Endothelial cell of umbilical vein (primary cell): Measurements from ENCODE around the gene SIAE. TPM values are rescaled to one million over a fixed set of nuclear protein-coding genes. Genes with fewer than 3 reads are reported as not detected.

Experiments used
- BruUV-seq: library from RNA; stranded (reverse); fragments of 400-500 nt; replicated peaks from 2 replicates; lab custom pipeline; 2021; lab: Mats Ljungman, UMichigan
- CTCF ChIA-PET: fragments of 300-600, 350-600 bp; sonication (Branson Sonifier 250); formaldehyde crosslinking; loops from one replicate; lab custom pipeline; 2021; ENCODE audit warnings: antibody characterized with exemption, inconsistent platforms; lab: Charles Lee
- POLR2A ChIA-PET: fragments of 300-600, 350-600 bp; sonication (Branson Sonifier 250); formaldehyde crosslinking; loops from one replicate; lab custom pipeline; 2021; ENCODE audit warnings: antibody characterized with exemption, inconsistent platforms; lab: Charles Lee
- DNase-seq: peaks from one replicate; pipeline ENCODE4 v3.0.0-alpha.2; 2011; ENCODE audit warnings: low read depth, low spot score
- FAIRE-seq: peaks from 2 replicates; lab custom pipeline; 2011; peaks lifted over from hg19 to GRCh38; lab: Jason Lieb, UNC
- H2AFZ ChIP-seq: 2 replicates; pipeline ENCODE4 v1.6.0; 2012; ENCODE audit warnings: low read depth, low read length, control low read depth, inconsistent platforms
- H3K27ac ChIP-seq: 2 replicates; pipeline ENCODE4 v1.5.1; 2011; ENCODE audit warnings: low read depth, mild to moderate bottlenecking, control low read depth, low read length, moderate library complexity; ENCODE audit not compliant: insufficient read depth
- H3K27me3 ChIP-seq, 2 experiments: 2 replicates each; pipeline versions ENCODE4 v1.6.0 to v1.6.1; 2011; ENCODE audit warnings: low read length in 2 of 2, mixed read lengths in 1 of 2; ENCODE audit not compliant: control insufficient read depth in 2 of 2, insufficient read depth in 2 of 2
- H3K36me3 ChIP-seq, 2 experiments: 2 replicates in 1 of 2; 3 replicates in 1 of 2; pipeline ENCODE4 v1.5.1; 2011; ENCODE audit warnings: low read length in 2 of 2, mild to moderate bottlenecking in 1 of 2, moderate library complexity in 1 of 2; ENCODE audit not compliant: control insufficient read depth in 2 of 2, insufficient read depth in 2 of 2; ENCODE audit errors: extremely low read depth in 1 of 2
- H3K4me1 ChIP-seq: 3 replicates; pipeline ENCODE4 v1.5.1; 2011; ENCODE audit warnings: mild to moderate bottlenecking, low read length; ENCODE audit not compliant: control insufficient read depth, insufficient read depth; ENCODE audit errors: extremely low read depth
- H3K4me2 ChIP-seq: 2 replicates; pipeline ENCODE4 v1.6.1; 2011; ENCODE audit warnings: low read length, control low read depth, mixed read lengths; ENCODE audit not compliant: insufficient read depth
- H3K4me3 ChIP-seq, 3 experiments: fragments of 200-600 bp in 1 of 3; sonication (generic), shearing (Covaris generic) in 1 of 3; replicated peaks in 1 of 3; 2 replicates each; pipeline ENCODE4 v1.5.1; 2011 to 2016; ENCODE audit warnings: control low read depth in 3 of 3, low read length in 3 of 3, mild to moderate bottlenecking in 2 of 3, inconsistent platforms in 1 of 3, low read depth in 1 of 3, moderate library complexity in 1 of 3; ENCODE audit not compliant: insufficient read depth in 1 of 3
- H3K79me2 ChIP-seq: 2 replicates; pipeline ENCODE4 v1.6.0; 2012; ENCODE audit warnings: low read length, inconsistent platforms; ENCODE audit not compliant: control insufficient read depth, insufficient read depth
- H3K9ac ChIP-seq: replicated peaks from 2 replicates; pipeline ENCODE3; 2011; ENCODE audit warnings: low read length, control low read depth; ENCODE audit not compliant: insufficient read depth; ENCODE audit errors: extremely low read depth
- H3K9me1 ChIP-seq: replicated peaks from 3 replicates; pipeline ENCODE4 v1.6.0; 2011; ENCODE audit warnings: mild to moderate bottlenecking, low read length; ENCODE audit not compliant: control insufficient read depth, insufficient read depth; ENCODE audit errors: extremely low read depth
- H3K9me3 ChIP-seq: replicated peaks from 2 replicates; pipeline ENCODE4 v1.5.1; 2012; ENCODE audit warnings: low read length, inconsistent platforms; ENCODE audit not compliant: control insufficient read depth, insufficient read depth
- H4K20me1 ChIP-seq: replicated peaks from 2 replicates; pipeline ENCODE3; 2011; ENCODE audit warnings: mild to moderate bottlenecking, low read length; ENCODE audit not compliant: control insufficient read depth, insufficient read depth; ENCODE audit errors: extremely low read depth
- CTCF ChIP-seq, 2 donors: IDR thresholded peaks; 1 replicate in 1 of 2; 2 replicates in 1 of 2; pipeline ENCODE4 v1.5.1; 2011; ENCODE audit warnings: low read length in 2 of 2, mild to moderate bottlenecking in 2 of 2, moderate library complexity in 2 of 2, control low read depth in 1 of 2, inconsistent platforms in 1 of 2, low read depth in 1 of 2; ENCODE audit not compliant: insufficient read depth in 1 of 2; ENCODE audit errors: extremely low read depth in 1 of 2
- EZH2 ChIP-seq: IDR thresholded peaks from 2 replicates; pipeline ENCODE4 v1.6.1; 2012; ENCODE audit warnings: borderline replicate concordance, low read depth, mild to moderate bottlenecking, moderate library complexity, low read length, inconsistent platforms; ENCODE audit not compliant: severe bottlenecking
- FOS ChIP-seq: IDR thresholded peaks from 2 replicates; pipeline ENCODE4 v1.6.1; 2011; ENCODE audit warnings: mild to moderate bottlenecking, low read length, moderate library complexity, borderline replicate concordance; ENCODE audit not compliant: insufficient read depth
- GATA2 ChIP-seq: IDR thresholded peaks from 2 replicates; pipeline ENCODE4 v1.7.0; 2011; ENCODE audit warnings: low read depth, mild to moderate bottlenecking, moderate library complexity, mixed read lengths, low read length; ENCODE audit not compliant: insufficient read length, insufficient read depth
- JUN ChIP-seq: IDR thresholded peaks from 2 replicates; pipeline ENCODE4 v1.6.1; 2011; ENCODE audit warnings: borderline replicate concordance, low read depth; ENCODE audit not compliant: insufficient read length, insufficient read depth
- MAX ChIP-seq: IDR thresholded peaks from 2 replicates; pipeline ENCODE4 v1.6.1; 2011; ENCODE audit not compliant: insufficient read depth, insufficient read length
- MYC ChIP-seq: IDR thresholded peaks from one replicate; pipeline ENCODE4 v1.6.1; 2011; ENCODE audit warnings: mild to moderate bottlenecking, low read depth, low read length
- POLR2A ChIP-seq: IDR thresholded peaks from 2 replicates; pipeline ENCODE4 v1.6.1; 2012; ENCODE audit warnings: low read depth, mild to moderate bottlenecking, control low read depth, low read length
- POLR2AphosphoS5 ChIP-seq: IDR thresholded peaks from 2 replicates; pipeline ENCODE4 v1.6.1; 2012; ENCODE audit warnings: low read depth, mild to moderate bottlenecking, control low read depth, low read length, moderate library complexity; ENCODE audit not compliant: insufficient read depth
- dilution Hi-C: fragments of 300-500 bp; cut with MboI; formaldehyde crosslinking; loops from one replicate; pipeline ENCODE4 v1.15.0; 2019; ENCODE audit warnings: low sequenced_read_pairs; ENCODE audit not compliant: extremely low pct_ligation_motif_present
- intact Hi-C: fragments of 100-400 bp; cut with micrococcal nuclease; formaldehyde crosslinking; loops from one replicate; pipeline ENCODE4 v1.10.0; 2022
- polyA plus RNA-seq, 4 experiments: library from polyadenylated mRNA; depleted of rRNA in 3 of 4; stranded (reverse) in 3 of 4; unstranded in 1 of 4; fragments of >200 nt; gene quantifications; 2 replicates each; pipeline versions ENCODE4 v1.2.1 to v1.2.3, GENCODE V29; 2011 to 2012; ENCODE audit warnings: missing spikeins in 1 of 4
- total RNA-seq: library from RNA; stranded (reverse); gene quantifications from 2 replicates; pipeline ENCODE4 v1.2.3, GENCODE V29; 2021

The SIAE gene
- total and polyA plus RNA-seq, 2 donors (not counting 3 experiments of a cell fraction or from before 2014, with no cell fraction given) = 16.9 to 23.9 TPM

GRCh38 chr11:124716591-124716990 lies 43.1 kb upstream of the SIAE start:
- ChIA-PET POLR2A (interaction anchor here (1.3 kb wide), 1 partner anchor 30 kb away, joined by 9 read pairs; no protein-coding TSS in a partner anchor), CTCF (interaction anchor here (1.0 to 2.5 kb wide), 4 partner anchors 23 to 309 kb away, joined by 3 to 24 read pairs (median 12); partner anchors contain the start of gene NRGN)
- Histone ChIP-seq H3K27me3 (no peaks in the 10 kb centered on the region), H3K9me1 (no peaks in the 10 kb centered on the region), H3K4me1 (peaks cover 24% of the 10 kb centered on the region), H3K79me2 (no peaks in the 10 kb centered on the region), H3K4me2 (no peak overlapping the region), H3K36me3 (no peaks in the 10 kb centered on the region), H3K9me3 (no peaks in the 10 kb centered on the region), H3K9ac (no peak overlapping the region), H2AFZ (no peak overlapping the region), H3K4me3 (no peak overlapping the region), H3K27ac (no peak overlapping the region), H4K20me1 (no peaks in the 10 kb centered on the region)
- peak; percentile 55 for FAIRE-seq
- dilution Hi-C loops = no loop called here
- peak; percentile 9 for DNase-seq
- no peak for TF ChIP-seq POLR2A
- TF ChIP-seq MAX = no peak
- TF ChIP-seq FOS = no peak
- no peak for TF ChIP-seq MYC
- no peak for TF ChIP-seq EZH2
- no peak for TF ChIP-seq JUN
- TF ChIP-seq GATA2 = no peak
- no peak for TF ChIP-seq POLR2AphosphoS5
- no TSS peak for BruUV-seq
- intact Hi-C loops = no loop called here

GRCh38 chr11:124712392-124712791 lies 38.9 kb upstream of the SIAE start:
- H3K9ac ChIP-seq = no peak overlapping the region
- dilution Hi-C loops = no loop called here
- no peak for FAIRE-seq
- H3K27ac ChIP-seq = no peak overlapping the region
- no peak overlapping the region for H3K4me3 ChIP-seq
- TF ChIP-seq POLR2AphosphoS5 (no peak), CTCF (IDR thresholded peaks at IDR 0.05; ENCODE audit: extremely low read depth in 1 of 2, insufficient read depth in 1 of 2, low read depth in 1 of 2, low read length in 2 of 2) (no peak), FOS (no peak), MYC (no peak), MAX (no peak), EZH2 (no peak), GATA2 (no peak)
- no peaks in the 10 kb centered on the region for H3K9me3 ChIP-seq
- no peaks in the 10 kb centered on the region for H3K79me2 ChIP-seq
- POLR2A ChIA-PET = no interaction called here
- no peaks in the 10 kb centered on the region for H3K9me1 ChIP-seq
- no peak overlapping the region for H3K4me2 ChIP-seq
- H3K36me3 ChIP-seq = no peaks in the 10 kb centered on the region
- H4K20me1 ChIP-seq = no peaks in the 10 kb centered on the region
- H2AFZ ChIP-seq = no peak overlapping the region
- CTCF ChIA-PET = no interaction called here
- BruUV-seq = no TSS peak
- H3K4me1 ChIP-seq = peaks cover 11% of the 10 kb centered on the region
- intact Hi-C loops = no loop called here
- no peak for DNase-seq
- H3K27me3 ChIP-seq = no peaks in the 10 kb centered on the region
